ENCODE measurements around the gene RPS2. TPM values are rescaled to one million over a fixed set of nuclear protein-coding genes. Genes with fewer than 3 reads are reported as not detected.

The RPS2 gene
- total RNA-seq, 1 experiment from 2014 or later: 4,395 TPM

DNA sequence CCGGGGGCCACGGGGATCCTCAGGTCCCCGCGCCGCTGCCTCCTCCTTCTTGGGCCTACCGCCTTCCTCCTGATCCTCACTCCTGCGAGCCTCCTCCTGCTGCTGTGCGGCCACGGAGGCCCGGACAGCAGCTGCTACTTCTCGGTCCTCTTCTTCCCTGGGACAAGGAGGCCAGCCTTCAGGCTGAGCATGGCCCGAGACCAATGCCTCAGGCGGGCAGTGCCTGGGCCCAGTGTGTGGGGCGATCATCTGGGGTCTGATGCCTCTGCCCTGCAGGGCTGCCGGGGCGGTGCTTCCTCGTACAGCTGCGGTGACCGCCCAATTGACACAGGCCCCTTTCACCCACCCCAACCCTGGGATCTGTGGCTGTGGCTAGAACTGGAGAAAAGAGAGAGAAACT, 36.4 kb upstream of the RPS2 start:
- no peaks in the 10 kb centered on the region for H3K27me3 Mint-ChIP-seq (ENCODE audit: low read depth)
- peaks cover 24% of the 10 kb centered on the region for H3K36me3 Mint-ChIP-seq
- ChIA-PET POLR2A (no interaction called here), CTCF (interaction anchor here (1.0 to 1.9 kb wide), 3 partner anchors 9 to 27 kb away, joined by 3 to 6 read pairs (median 3); no protein-coding TSS in a partner anchor)
- no peaks in the 10 kb centered on the region for H3K9me3 Mint-ChIP-seq
- DNase-seq (ENCODE audit: low spot score) (no peak), ATAC-seq (no peak)
- TF ChIP-seq MYBL2 (CRISPR knock-in tag; IDR thresholded peaks at IDR 0.05): no peak
- no peak for TF ChIP-seq ZNF121 (CRISPR knock-in tag; IDR thresholded peaks at IDR 0.05)
- no peak for TF ChIP-seq ZNF416 (CRISPR knock-in tag; IDR thresholded peaks at IDR 0.05)
- TF ChIP-seq GRHL2 (CRISPR knock-in tag; IDR thresholded peaks at IDR 0.05; ENCODE audit: insufficient replicate concordance, severe bottlenecking): no peak
- TF ChIP-seq SMAD3 (CRISPR knock-in tag; IDR thresholded peaks at IDR 0.05; ENCODE audit: borderline replicate concordance): no peak
- TF ChIP-seq PRRX2 (CRISPR knock-in tag; IDR thresholded peaks at IDR 0.05): no peak
- TF ChIP-seq, protein P1, sequence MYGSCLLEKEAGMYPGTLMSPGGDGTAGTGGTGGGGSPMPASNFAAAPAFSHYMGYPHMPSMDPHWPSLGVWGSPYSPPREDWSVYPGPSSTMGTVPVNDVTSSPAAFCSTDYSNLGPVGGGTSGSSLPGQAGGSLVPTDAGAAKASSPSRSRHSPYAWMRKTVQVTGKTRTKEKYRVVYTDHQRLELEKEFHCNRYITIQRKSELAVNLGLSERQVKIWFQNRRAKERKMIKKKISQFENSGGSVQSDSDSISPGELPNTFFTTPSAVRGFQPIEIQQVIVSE (CRISPR knock-in tag; IDR thresholded peaks at IDR 0.05; ENCODE audit: borderline replicate concordance): no peak
- TF ChIP-seq, protein P2, sequence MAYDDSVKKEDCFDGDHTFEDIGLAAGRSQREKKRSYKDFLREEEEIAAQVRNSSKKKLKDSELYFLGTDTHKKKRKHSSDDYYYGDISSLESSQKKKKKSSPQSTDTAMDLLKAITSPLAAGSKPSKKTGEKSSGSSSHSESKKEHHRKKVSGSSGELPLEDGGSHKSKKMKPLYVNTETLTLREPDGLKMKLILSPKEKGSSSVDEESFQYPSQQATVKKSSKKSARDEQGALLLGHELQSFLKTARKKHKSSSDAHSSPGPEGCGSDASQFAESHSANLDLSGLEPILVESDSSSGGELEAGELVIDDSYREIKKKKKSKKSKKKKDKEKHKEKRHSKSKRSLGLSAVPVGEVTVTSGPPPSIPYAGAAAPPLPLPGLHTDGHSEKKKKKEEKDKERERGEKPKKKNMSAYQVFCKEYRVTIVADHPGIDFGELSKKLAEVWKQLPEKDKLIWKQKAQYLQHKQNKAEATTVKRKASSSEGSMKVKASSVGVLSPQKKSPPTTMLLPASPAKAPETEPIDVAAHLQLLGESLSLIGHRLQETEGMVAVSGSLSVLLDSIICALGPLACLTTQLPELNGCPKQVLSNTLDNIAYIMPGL (CRISPR knock-in tag; IDR thresholded peaks at IDR 0.05): no peak
- TF ChIP-seq, protein P3, sequence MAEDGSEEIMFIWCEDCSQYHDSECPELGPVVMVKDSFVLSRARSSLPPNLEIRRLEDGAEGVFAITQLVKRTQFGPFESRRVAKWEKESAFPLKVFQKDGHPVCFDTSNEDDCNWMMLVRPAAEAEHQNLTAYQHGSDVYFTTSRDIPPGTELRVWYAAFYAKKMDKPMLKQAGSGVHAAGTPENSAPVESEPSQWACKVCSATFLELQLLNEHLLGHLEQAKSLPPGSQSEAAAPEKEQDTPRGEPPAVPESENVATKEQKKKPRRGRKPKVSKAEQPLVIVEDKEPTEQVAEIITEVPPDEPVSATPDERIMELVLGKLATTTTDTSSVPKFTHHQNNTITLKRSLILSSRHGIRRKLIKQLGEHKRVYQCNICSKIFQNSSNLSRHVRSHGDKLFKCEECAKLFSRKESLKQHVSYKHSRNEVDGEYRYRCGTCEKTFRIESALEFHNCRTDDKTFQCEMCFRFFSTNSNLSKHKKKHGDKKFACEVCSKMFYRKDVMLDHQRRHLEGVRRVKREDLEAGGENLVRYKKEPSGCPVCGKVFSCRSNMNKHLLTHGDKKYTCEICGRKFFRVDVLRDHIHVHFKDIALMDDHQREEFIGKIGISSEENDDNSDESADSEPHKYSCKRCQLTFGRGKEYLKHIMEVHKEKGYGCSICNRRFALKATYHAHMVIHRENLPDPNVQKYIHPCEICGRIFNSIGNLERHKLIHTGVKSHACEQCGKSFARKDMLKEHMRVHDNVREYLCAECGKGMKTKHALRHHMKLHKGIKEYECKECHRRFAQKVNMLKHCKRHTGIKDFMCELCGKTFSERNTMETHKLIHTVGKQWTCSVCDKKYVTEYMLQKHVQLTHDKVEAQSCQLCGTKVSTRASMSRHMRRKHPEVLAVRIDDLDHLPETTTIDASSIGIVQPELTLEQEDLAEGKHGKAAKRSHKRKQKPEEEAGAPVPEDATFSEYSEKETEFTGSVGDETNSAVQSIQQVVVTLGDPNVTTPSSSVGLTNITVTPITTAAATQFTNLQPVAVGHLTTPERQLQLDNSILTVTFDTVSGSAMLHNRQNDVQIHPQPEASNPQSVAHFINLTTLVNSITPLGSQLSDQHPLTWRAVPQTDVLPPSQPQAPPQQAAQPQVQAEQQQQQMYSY (CRISPR knock-in tag; IDR thresholded peaks at IDR 0.05): no peak
- TF ChIP-seq, protein P4, sequence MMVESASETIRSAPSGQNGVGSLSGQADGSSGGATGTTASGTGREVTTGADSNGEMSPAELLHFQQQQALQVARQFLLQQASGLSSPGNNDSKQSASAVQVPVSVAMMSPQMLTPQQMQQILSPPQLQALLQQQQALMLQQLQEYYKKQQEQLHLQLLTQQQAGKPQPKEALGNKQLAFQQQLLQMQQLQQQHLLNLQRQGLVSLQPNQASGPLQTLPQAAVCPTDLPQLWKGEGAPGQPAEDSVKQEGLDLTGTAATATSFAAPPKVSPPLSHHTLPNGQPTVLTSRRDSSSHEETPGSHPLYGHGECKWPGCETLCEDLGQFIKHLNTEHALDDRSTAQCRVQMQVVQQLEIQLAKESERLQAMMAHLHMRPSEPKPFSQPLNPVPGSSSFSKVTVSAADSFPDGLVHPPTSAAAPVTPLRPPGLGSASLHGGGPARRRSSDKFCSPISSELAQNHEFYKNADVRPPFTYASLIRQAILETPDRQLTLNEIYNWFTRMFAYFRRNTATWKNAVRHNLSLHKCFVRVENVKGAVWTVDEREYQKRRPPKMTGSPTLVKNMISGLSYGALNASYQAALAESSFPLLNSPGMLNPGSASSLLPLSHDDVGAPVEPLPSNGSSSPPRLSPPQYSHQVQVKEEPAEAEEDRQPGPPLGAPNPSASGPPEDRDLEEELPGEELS (CRISPR knock-in tag; IDR thresholded peaks at IDR 0.05): no peak
- no peak for TF ChIP-seq CREB1 (CRISPR knock-in tag; IDR thresholded peaks at IDR 0.05)
- TF ChIP-seq, protein P5, sequence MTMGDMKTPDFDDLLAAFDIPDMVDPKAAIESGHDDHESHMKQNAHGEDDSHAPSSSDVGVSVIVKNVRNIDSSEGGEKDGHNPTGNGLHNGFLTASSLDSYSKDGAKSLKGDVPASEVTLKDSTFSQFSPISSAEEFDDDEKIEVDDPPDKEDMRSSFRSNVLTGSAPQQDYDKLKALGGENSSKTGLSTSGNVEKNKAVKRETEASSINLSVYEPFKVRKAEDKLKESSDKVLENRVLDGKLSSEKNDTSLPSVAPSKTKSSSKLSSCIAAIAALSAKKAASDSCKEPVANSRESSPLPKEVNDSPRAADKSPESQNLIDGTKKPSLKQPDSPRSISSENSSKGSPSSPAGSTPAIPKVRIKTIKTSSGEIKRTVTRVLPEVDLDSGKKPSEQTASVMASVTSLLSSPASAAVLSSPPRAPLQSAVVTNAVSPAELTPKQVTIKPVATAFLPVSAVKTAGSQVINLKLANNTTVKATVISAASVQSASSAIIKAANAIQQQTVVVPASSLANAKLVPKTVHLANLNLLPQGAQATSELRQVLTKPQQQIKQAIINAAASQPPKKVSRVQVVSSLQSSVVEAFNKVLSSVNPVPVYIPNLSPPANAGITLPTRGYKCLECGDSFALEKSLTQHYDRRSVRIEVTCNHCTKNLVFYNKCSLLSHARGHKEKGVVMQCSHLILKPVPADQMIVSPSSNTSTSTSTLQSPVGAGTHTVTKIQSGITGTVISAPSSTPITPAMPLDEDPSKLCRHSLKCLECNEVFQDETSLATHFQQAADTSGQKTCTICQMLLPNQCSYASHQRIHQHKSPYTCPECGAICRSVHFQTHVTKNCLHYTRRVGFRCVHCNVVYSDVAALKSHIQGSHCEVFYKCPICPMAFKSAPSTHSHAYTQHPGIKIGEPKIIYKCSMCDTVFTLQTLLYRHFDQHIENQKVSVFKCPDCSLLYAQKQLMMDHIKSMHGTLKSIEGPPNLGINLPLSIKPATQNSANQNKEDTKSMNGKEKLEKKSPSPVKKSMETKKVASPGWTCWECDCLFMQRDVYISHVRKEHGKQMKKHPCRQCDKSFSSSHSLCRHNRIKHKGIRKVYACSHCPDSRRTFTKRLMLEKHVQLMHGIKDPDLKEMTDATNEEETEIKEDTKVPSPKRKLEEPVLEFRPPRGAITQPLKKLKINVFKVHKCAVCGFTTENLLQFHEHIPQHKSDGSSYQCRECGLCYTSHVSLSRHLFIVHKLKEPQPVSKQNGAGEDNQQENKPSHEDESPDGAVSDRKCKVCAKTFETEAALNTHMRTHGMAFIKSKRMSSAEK (CRISPR knock-in tag; IDR thresholded peaks at IDR 0.05; ENCODE audit: borderline replicate concordance): no peak
- no peak for TF ChIP-seq HMGA2 (CRISPR knock-in tag; IDR thresholded peaks at IDR 0.05)
- TF ChIP-seq ATF1 (CRISPR knock-in tag; IDR thresholded peaks at IDR 0.05): no peak
- TF ChIP-seq, protein P6, sequence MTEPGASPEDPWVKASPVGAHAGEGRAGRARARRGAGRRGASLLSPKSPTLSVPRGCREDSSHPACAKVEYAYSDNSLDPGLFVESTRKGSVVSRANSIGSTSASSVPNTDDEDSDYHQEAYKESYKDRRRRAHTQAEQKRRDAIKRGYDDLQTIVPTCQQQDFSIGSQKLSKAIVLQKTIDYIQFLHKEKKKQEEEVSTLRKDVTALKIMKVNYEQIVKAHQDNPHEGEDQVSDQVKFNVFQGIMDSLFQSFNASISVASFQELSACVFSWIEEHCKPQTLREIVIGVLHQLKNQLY (CRISPR knock-in tag; IDR thresholded peaks at IDR 0.05): no peak
- no peak for TF ChIP-seq SOX15 (CRISPR knock-in tag; IDR thresholded peaks at IDR 0.05)
- no peak overlapping the region for H3K27ac Mint-ChIP-seq
- H3K4me3 Mint-ChIP-seq: no peak overlapping the region
- peaks cover 14% of the 10 kb centered on the region for H3K4me1 Mint-ChIP-seq
